ENCODE data around the gene STRA6.
A peak's percentile ranks its signal among the peaks of the same experiment; 100 is the strongest.

STRA6 gene

GRCh38 chr15:74174958-74175253 is 27.7 kb downstream of the STRA6 start:
- ATAC-seq (ENCODE audit: low read depth) (no peak), DNase-seq (ENCODE audit: low spot score) (peak; percentile 66)
- H3K4me1 ChIP-seq (ENCODE audit: insufficient read depth, poor library complexity, severe bottlenecking) = peaks cover 18% of the 10 kb centered on the region
- H3K27me3 ChIP-seq (ENCODE audit: insufficient read depth, poor library complexity, severe bottlenecking) = no peaks in the 10 kb centered on the region
- no peak overlapping the region for H3K4me3 ChIP-seq (ENCODE audit: severe bottlenecking)
- H3K27ac ChIP-seq (ENCODE audit: poor library complexity, severe bottlenecking) = no peak overlapping the region
- no peaks in the 10 kb centered on the region for H3K9me3 ChIP-seq (ENCODE audit: severe bottlenecking)
- no peaks in the 10 kb centered on the region for H3K36me3 ChIP-seq (ENCODE audit: low read depth)
- TF ChIP-seq CTCF (IDR thresholded peaks at IDR 0.05; ENCODE audit: poor library complexity, severe bottlenecking) = no peak

- ATAC-seq (ENCODE audit: low read depth) (no peak), DNase-seq (ENCODE audit: low spot score) (peak; percentile 66)
- no peaks in the 10 kb centered on the region for H3K27me3 ChIP-seq (ENCODE audit: insufficient read depth, poor library complexity, severe bottlenecking)
- no peak for TF ChIP-seq CTCF (IDR thresholded peaks at IDR 0.05; ENCODE audit: poor library complexity, severe bottlenecking)
- no peaks in the 10 kb centered on the region for H3K9me3 ChIP-seq (ENCODE audit: severe bottlenecking)
- H3K4me3 ChIP-seq (ENCODE audit: severe bottlenecking) = no peak overlapping the region
- H3K27ac ChIP-seq (ENCODE audit: poor library complexity, severe bottlenecking) = no peak overlapping the region
- H3K36me3 ChIP-seq (ENCODE audit: low read depth) = no peaks in the 10 kb centered on the region
- peaks cover 13% of the 10 kb centered on the region for H3K4me1 ChIP-seq (ENCODE audit: insufficient read depth, poor library complexity, severe bottlenecking)
Measured at GRCh38 chr15:74174219-74174957, 28.2 kb downstream of the STRA6 start.

GRCh38 chr15:74173380-74174218 is 29.0 kb downstream of the STRA6 start, which contains the start of gene ISLR:
Gene ISLR (plus strand): TSS chr15:74173710. CDS start chr15:74174859, 1,149 bp downstream.
- no peak for ATAC-seq (ENCODE audit: low read depth)
- DNase-seq (ENCODE audit: low spot score) = peak; percentile 64

GRCh38 chr15:74172701-74173379 is 29.7 kb downstream of the STRA6 start:
- Histone ChIP-seq H3K27ac (ENCODE audit: poor library complexity, severe bottlenecking) (no peak overlapping the region), H3K27me3 (ENCODE audit: insufficient read depth, poor library complexity, severe bottlenecking) (no peaks in the 10 kb centered on the region), H3K9me3 (ENCODE audit: severe bottlenecking) (no peaks in the 10 kb centered on the region), H3K36me3 (ENCODE audit: low read depth) (no peaks in the 10 kb centered on the region), H3K4me1 (ENCODE audit: insufficient read depth, poor library complexity, severe bottlenecking) (peaks cover 3% of the 10 kb centered on the region), H3K4me3 (ENCODE audit: severe bottlenecking) (no peak overlapping the region)
- ATAC-seq (ENCODE audit: low read depth) = no peak
- no peak for TF ChIP-seq CTCF (IDR thresholded peaks at IDR 0.05; ENCODE audit: poor library complexity, severe bottlenecking)
- DNase-seq (ENCODE audit: low spot score) = peak; percentile 51

More at GRCh38 chr15:74173380-74174218, 29.0 kb downstream of the STRA6 start, which contains the start of gene ISLR:
- Histone ChIP-seq H3K9me3 (ENCODE audit: severe bottlenecking) (no peaks in the 10 kb centered on the region), H3K27me3 (ENCODE audit: insufficient read depth, poor library complexity, severe bottlenecking) (no peaks in the 10 kb centered on the region), H3K27ac (ENCODE audit: poor library complexity, severe bottlenecking) (no peak within 1 kb of the TSS), H3K4me1 (ENCODE audit: insufficient read depth, poor library complexity, severe bottlenecking) (peaks cover 7% of the 10 kb centered on the region), H3K36me3 (ENCODE audit: low read depth) (no peaks in the 10 kb centered on the region), H3K4me3 (ENCODE audit: severe bottlenecking) (no peak within 1 kb of the TSS)
- TF ChIP-seq CTCF (IDR thresholded peaks at IDR 0.05; ENCODE audit: poor library complexity, severe bottlenecking) = no peak

Data from RWPE2 (cell line).